Left ventricle myocardium inferior (tissue), 1 donor: ENCODE results near the gene SIDT2. TPM values are rescaled to one million over a fixed set of nuclear protein-coding genes. Genes with fewer than 3 reads are reported as not detected.
A peak's percentile ranks its signal among the peaks of the same experiment; 100 is the strongest.

Experiments used
- DNase-seq: peaks from one replicate; pipeline ENCODE4 v3.0.0-alpha.2; 2020
- H3K27ac ChIP-seq: fragments of 200-600 bp; replicated peaks from 2 replicates; pipeline ENCODE4 v1.8.0; 2021
- H3K27me3 ChIP-seq: fragments of 200-600 bp; 2 replicates; pipeline ENCODE4 v1.8.0; 2021; ENCODE audit warnings: low read depth
- H3K36me3 ChIP-seq: fragments of 200-600 bp; 2 replicates; pipeline ENCODE4 v1.8.0; 2021
- H3K4me1 ChIP-seq: fragments of 200-600 bp; 2 replicates; pipeline ENCODE4 v1.8.0; 2021
- H3K4me3 ChIP-seq: fragments of 200-600 bp; 2 replicates; pipeline ENCODE4 v1.8.0; 2021; ENCODE audit warnings: mild to moderate bottlenecking, moderate library complexity
- H3K9me3 ChIP-seq: fragments of 200-600 bp; replicated peaks from 2 replicates; pipeline ENCODE4 v1.8.0; 2021
- CTCF ChIP-seq: fragments of 200-600 bp; IDR thresholded peaks from 2 replicates; pipeline ENCODE4 v1.8.0; 2021; ENCODE audit warnings: antibody characterized with exemption, mild to moderate bottlenecking, borderline replicate concordance
- intact Hi-C: fragments of 100-400 bp; cut with micrococcal nuclease; formaldehyde crosslinking; loops from one replicate; pipeline ENCODE4 v1.11.0; 2022
- total RNA-seq: library from RNA; stranded (reverse); fragmentation: NEBNext Ultra II Directional; extraction: Animal tissue kit (Norgen Biotek cat#: 25700); gene quantifications from one replicate; pipeline ENCODE4 v1.2.1, GENCODE V29; 2021
- donor health status: DM: no; HTN: yes; CAD: no; lungs with severe emphysema.

The SIDT2 gene
- total RNA-seq, 1 donor from 2014 or later = 23.5 TPM

DNA sequence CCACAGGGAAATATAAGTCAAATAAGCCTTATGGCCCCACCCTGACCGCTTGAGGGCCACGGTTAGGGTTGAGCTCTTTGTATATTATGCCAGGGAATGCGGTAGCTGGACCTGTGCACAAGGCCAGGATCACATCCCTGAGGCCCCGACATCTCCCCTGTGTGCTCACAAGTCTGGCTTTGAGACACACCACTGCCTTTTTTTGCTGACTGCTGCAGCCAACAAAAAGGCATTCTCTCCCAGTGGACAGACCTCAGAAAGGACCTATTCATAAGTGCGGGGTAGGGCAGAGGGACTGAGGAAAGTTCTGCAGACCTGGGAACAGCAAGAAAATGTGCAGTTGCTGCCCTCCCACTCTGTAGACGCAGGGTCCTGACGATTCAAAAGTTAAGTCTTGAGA lies 3.4 kb upstream of the SIDT2 start:
- TF ChIP-seq CTCF = no peak
- DNase-seq = no peak
- Histone ChIP-seq H3K4me1 (peaks cover 56% of the 10 kb centered on the region), H3K27me3 (no peaks in the 10 kb centered on the region), H3K36me3 (peaks cover 10% of the 10 kb centered on the region), H3K9me3 (no peaks in the 10 kb centered on the region), H3K27ac (no peak overlapping the region), H3K4me3 (no peak overlapping the region)
- intact Hi-C loops = no loop called here

DNA sequence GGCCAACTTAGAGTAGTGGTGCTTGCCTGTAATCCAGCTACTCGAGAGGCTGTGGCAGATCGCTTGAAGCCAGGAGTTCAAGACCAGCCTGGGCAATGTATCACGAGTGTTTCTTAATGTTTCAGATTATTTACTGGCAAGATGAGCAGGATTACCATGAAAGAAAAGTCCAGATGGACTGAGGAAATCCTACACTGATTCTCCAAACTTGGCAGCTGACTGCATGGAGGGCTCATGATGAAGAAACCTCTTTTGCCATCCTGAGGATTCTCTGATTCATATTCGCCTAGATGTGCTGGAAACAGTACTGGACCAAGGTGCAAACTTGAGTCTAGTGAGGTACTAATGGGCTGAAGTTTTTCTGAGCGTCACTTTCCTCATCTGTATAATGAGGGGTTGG lies 2.8 kb upstream of the SIDT2 start:
- H3K4me1 ChIP-seq = peaks cover 63% of the 10 kb centered on the region
- peaks cover 8% of the 10 kb centered on the region for H3K36me3 ChIP-seq
- no peak overlapping the region for H3K27ac ChIP-seq
- intact Hi-C loops = no loop called here
- no peak overlapping the region for H3K4me3 ChIP-seq
- no peaks in the 10 kb centered on the region for H3K9me3 ChIP-seq
- no peak for DNase-seq
- TF ChIP-seq CTCF = no peak
- no peaks in the 10 kb centered on the region for H3K27me3 ChIP-seq

DNA sequence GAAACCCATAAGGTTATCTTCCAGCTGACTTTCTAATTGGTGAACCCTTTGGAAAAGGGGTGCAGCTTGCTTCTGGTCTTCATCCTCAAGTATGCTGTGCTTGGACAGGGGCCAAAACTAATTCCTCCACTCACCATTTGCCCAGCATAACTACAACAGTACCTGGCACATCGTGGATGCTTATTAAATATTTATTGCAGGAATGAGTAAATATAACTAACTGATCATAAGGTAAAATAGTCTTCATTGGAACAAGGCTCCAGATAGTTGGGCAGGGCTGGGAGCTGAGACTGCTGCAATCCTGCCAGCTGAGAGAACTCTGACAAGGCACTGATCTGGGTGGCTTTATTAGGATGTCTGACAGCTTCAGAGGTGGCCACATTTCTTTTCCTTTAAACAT lies 2.4 kb upstream of the SIDT2 start:
- no peak for DNase-seq
- H3K27me3 ChIP-seq = no peaks in the 10 kb centered on the region
- H3K4me3 ChIP-seq = no peak overlapping the region
- intact Hi-C loops = no loop called here
- H3K36me3 ChIP-seq = peaks cover 5% of the 10 kb centered on the region
- H3K4me1 ChIP-seq = peaks cover 64% of the 10 kb centered on the region
- H3K9me3 ChIP-seq = no peaks in the 10 kb centered on the region
- no peak overlapping the region for H3K27ac ChIP-seq
- no peak for TF ChIP-seq CTCF

DNA sequence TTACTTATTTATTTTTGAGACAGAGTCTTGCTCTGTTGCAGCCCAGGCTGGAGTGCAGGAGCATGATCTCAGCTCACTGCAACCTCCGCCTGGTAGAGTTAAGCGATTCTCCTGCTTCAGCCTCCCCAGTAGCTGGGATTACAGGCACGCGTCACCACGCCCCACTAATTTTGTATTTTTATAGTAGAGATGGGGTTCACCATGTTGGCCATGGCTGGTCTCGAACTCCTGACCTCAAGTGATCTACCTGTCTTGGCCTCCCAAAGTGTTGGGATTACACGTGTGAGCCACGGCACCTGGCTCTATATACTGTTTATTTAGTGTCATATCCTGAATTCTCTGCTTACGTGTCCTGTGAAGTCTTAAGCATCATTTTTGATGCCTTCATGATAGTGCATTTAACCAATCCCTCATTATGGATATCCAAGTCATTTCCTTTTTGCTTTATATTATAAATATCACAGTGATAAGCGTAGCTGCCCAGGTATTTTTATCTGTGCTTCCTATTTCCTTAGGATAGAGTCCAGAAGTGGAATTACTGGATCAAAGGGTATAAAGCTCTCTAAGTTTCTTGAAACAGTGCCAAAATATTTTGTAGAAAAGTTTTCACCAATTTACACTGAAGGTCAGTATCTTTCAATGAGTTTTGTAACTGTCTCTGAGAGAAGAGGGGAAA lies 871 bp upstream of the SIDT2 start:
- Histone ChIP-seq H3K36me3 (peaks cover 9% of the 10 kb centered on the region), H3K4me1 (peaks cover 54% of the 10 kb centered on the region), H3K27ac (peak overlapping the region; percentile 95), H3K9me3 (no peaks in the 10 kb centered on the region), H3K4me3 (peak overlapping the region; percentile 95), H3K27me3 (no peaks in the 10 kb centered on the region)
- no peak for DNase-seq
- no peak for TF ChIP-seq CTCF
- intact Hi-C loops = no loop called here

- intact Hi-C loops = no loop called here
- no peaks in the 10 kb centered on the region for H3K9me3 ChIP-seq
- no peak for TF ChIP-seq CTCF
- H3K4me1 ChIP-seq = peaks cover 42% of the 10 kb centered on the region
- no peaks in the 10 kb centered on the region for H3K27me3 ChIP-seq
- peaks cover 26% of the 10 kb centered on the region for H3K36me3 ChIP-seq
- H3K27ac ChIP-seq = peak overlapping the region; percentile 95
- H3K4me3 ChIP-seq = peak overlapping the region; percentile 95
- DNase-seq = peak; percentile 43
Measured at GRCh38 chr11:117179048-117179999, 781 bp downstream of the SIDT2 start.
